GM19438 (cell line): ENCODE data around the gene CBFA2T2.
"Not testable (repeated sequence)": the region's sequence is repeated elsewhere in the genome, so short reads cannot be mapped to it uniquely, and the experiment has no call there.

Experiments used
- ATAC-seq: cut with Tn5 transposase; IDR thresholded peaks from one replicate; pipeline ENCODE4 v1.9.1; 2021; ENCODE audit warnings: low read depth; ENCODE audit not compliant: unreplicated experiment

CBFA2T2 gene

GRCh38 chr20:33501000-33501399 is 11.1 kb downstream of the CBFA2T2 start:
- no peak for ATAC-seq

DNA sequence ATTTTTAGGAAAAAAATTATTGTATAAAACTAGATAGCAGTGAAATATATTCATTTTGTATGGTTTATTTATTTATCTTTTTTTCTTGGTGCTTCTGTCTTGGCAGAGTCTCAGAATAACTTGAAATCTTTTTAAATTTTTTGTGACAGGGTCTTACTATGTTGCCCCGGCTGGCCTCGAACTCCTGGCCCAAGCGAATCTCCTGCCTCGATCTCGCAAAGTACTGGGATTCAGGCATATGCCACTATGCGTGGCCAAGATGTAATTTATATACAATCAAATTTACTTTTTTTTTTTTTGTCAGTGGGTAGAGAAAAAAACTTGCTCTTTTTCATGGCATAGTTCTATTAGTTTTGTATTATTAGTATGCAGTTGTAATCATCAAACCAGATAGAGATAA is 13.7 kb downstream of the CBFA2T2 start:
- no peak for ATAC-seq

DNA sequence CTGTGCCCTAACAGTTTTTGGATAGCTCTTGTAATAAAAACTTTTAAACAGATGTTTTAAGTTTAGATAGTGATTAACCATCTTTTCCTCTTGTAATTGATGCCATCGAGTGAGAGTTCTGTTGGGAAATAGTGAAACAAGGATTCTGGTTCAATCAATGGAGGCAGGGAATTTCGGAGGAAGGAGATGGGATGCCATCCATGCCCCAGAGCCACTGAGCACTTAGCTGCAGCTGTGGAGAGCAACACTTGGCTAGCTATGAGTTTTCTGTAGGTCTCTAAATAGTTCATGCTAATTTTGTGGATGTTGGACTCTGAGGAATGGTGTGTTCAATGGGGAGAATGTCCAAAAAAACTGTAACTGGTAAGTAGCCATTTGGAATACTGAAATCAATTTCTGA is 16.7 kb downstream of the CBFA2T2 start:
- no peak for ATAC-seq

- ATAC-seq, result no peak
Observed at GRCh38 chr20:33507461-33507860, 17.6 kb downstream of the CBFA2T2 start.

DNA sequence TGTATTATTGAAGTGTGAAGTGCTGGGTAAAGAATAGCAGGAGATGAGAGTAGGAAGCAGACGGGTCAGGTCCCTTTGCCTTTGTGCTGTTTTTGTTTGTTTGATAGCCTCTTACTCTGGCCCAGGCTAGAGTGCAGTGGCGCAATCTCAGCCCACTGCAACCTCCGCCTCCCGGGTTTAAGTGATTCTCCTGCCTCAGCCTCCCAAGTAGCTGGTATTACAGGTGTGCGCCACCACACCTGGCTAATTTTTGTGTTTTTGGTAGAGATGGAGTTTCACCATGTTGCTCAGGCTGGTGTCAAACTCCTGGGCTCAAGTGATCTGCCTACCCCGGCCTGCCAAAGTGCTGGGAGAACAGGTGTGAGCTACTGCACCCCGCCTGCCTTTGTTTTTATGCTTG is 18.1 kb downstream of the CBFA2T2 start:
- ATAC-seq, result not testable (repeated sequence)

DNA sequence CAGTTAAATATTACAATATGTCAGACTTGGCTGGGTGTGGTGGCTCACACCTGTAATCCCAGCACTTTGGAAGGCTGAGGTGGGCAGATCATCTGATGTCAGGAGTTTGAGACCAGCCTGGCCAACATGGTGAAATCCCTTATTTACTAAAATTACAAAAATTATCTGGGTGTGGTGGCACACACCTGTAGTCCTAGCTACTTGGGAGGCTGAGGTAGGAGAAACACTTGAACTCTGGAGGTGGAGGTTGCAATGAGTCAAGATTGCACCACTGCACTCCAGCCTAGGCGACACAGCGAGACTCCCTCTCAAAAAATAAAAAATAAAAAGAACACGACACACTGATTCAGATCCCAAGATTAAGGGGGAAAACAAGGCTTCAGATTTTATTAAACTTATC is 19.2 kb downstream of the CBFA2T2 start:
- not testable (repeated sequence) for ATAC-seq

DNA sequence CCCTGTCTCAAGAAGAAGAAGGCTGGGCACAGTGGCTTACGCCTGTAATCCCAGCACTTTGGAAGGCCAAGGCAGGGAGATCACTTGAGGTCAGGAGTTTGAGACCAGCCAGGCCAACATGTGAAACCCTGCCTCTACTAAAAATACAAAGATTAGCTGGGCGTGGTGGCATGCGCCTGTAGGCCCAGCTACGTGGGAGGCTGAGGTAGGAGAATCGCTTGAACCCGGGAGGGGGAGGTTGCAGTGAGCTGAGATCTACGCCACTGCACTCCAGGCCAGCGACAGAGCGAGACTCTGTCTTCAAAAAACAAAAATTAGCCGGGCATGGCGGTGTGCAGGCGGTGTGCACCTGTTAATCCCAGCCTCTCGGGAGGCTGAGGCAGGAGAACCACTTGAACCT is 22.0 kb downstream of the CBFA2T2 start:
- ATAC-seq, result not testable (repeated sequence)

DNA sequence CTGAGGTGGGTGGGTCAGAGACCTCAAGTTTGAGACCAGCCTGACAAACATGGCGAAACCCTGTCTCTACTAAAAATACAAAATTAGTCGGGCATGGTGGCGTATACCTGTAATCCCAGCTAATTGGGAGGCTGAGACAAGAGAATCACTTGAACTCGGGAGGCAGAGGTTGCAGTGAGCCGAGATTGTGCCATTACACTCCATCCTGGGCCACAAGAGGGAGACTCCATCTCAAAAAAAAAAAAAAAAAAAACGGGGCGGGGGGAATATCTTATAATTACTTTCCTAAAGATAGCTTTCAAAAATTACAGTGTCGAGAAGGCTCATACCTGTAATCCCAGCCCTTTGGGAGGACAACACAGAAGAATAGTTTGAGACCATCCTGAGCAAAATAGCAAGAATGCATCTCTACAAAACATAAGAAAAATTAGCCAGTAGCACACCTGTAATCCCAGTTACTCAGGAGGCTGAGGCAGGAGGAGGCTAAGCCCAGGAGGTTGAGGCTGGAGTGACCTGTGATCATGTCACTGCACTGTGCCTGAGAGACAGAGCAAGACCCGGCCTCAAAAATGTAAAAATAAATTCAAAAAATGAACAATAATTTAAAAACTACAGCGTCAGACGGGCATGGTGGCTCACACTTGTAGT is 25.8 kb downstream of the CBFA2T2 start:
- ATAC-seq, result no peak

GRCh38 chr20:33516882-33517281 is 27.0 kb downstream of the CBFA2T2 start:
- ATAC-seq, result no peak

DNA sequence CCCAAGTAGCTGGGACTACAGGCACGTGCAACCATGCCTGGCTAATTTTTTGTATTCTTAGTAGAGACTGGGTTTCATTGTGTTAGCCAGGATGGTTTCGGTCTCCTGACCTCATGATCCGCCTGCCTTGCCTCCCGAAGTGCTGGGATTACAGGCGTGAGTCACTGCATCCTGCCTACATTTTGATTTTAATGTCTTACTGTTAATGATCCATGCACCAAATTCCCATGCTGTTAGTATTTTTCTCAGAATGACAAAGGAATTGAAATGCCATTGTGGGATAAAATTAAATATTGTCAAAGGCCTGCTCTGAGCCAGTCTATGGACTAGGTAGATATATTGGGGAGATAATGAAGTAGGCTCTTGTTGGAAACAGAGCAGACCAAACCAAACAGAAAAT is 28.2 kb downstream of the CBFA2T2 start:
- no peak for ATAC-seq

DNA sequence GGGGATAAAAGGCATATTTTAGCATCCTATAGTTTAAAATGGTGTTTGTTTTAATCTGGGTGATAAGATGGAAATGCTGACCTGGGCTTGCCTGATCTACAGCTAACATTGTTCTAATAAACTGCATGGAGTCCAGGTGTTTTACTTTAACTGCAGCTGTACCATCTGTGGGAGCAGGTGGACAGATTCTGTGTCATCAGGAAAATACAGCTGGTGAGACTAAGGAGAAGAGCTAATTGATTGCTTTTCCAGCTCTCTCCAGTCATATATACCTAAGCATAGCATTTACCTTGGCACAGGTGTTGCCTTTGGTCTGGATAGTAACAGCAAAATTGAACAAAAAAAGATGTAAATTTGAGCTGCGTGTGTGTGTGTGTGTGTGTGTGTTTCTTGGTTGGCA is 31.6 kb downstream of the CBFA2T2 start:
- ATAC-seq, result no peak

DNA sequence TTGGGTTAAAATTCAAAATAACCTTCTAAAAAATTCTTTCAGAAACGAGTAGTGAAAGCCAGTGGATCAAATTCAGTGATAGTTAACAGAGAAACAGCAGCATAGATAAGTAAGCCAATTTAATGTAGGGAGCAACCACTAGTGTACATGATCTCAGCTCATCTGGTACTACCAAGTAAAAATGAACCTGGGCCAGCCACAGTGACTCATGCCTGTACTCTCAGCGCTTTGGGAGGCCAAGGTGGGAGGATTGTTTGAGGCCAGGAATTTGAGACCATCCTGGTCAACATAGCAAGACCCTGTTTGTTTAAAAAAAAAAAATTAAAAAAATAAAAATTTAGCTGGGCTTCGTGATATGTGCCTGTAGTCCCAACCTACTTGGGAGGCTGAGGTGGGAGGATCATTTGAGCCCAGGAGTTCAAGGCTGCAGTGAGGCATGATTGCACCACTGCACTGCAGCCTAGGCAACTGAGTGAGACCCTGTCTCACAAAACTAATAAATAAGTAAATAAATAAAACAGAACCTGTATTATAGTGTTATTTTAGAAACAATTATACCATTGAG is 32.4 kb downstream of the CBFA2T2 start:
- ATAC-seq, result no peak

DNA sequence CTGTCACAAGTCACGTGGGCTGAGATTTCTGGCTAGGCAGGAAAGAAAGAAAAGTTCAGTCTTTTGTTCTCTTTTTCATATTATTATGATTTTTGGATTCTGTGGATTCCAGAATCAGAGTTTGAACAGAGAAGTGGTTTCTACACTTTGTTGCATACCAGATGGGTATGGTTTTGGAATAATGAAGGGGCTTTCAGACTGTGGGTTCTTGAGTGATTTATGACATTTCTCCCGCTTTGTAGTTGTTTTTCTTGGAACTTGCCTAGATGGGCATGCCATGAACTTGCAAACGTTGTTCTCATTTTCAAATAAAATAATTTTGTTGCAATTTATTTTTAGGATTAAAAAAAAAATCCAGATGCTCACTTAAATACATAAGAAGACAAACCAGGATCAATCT is 34.4 kb downstream of the CBFA2T2 start:
- no peak for ATAC-seq

GRCh38 chr20:33526769-33527168 is 36.9 kb downstream of the CBFA2T2 start:
- ATAC-seq, result no peak

GRCh38 chr20:33531047-33531877 is 41.4 kb downstream of the CBFA2T2 start:
- ATAC-seq, result no peak

GRCh38 chr20:33531885-33532284 is 42.0 kb downstream of the CBFA2T2 start:
- ATAC-seq, result no peak

GRCh38 chr20:33532753-33533459 is 43.0 kb downstream of the CBFA2T2 start:
- ATAC-seq, result no peak

- not testable (repeated sequence) for ATAC-seq
Observed at GRCh38 chr20:33535717-33536116, 45.8 kb downstream of the CBFA2T2 start.

DNA sequence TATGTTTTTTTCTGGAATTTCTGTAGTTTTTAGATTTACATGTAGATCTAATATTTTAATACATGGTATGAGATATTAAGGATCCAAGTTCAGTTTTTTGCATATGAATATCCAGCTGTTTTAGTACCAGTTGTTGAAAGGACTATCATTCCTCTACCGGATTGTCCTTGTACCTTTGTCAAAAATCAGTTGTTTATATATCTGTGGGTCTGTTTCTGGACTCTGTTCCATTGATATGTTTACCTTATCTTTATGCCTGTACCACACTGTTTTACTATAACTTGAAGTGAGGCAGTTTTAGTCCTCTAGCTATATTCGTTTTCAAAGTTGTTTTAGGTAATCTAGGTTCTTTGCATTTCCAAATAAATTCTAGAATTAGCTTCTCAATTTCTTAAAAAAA is 47.7 kb downstream of the CBFA2T2 start:
- no peak for ATAC-seq

DNA sequence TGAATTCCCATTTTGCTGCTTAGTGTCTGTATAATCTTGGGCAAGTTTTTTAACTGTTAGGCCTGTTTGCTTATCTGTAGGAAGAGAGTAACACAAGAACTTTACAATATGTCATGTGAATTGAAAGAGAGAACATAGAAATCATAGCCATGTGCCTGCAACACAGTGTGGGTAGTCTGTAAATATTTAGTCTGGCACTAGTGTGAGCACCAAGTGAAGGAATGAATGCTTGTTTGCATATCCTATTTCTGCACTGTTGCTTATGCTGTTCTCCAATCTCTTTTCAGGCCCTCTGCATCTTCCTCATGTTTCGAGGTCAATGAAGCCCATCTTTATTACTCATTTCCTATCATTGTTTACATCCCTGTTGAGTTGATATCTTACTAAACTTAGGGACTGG is 49.2 kb downstream of the CBFA2T2 start:
- no peak for ATAC-seq

DNA sequence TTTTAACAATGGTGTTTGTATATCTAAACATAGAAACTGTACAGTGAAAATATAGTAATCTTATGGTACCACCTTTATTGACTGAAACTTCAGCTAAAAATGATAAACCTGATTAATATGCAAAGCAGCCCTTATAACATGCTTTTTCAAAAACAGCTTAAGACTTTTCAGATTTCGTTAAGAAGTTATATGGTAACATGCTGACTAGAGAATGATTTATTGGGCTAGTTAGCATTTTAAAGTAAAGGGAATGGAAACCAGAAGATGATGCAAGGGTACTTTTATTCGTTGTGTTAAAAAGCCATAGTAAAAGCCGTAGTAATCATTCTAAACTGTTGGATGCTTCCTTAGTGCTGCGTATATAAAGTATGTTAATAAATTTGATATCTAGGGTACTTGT is 50.5 kb downstream of the CBFA2T2 start:
- no peak for ATAC-seq
